Measurements from ENCODE around the gene HACL1. TPM values are rescaled to one million over a fixed set of nuclear protein-coding genes. Genes with fewer than 3 reads are reported as not detected.
"Not testable (repeated sequence)": the region's sequence is repeated elsewhere in the genome, so short reads cannot be mapped to it uniquely, and the experiment has no call there.

Gene HACL1
- total RNA-seq, 1 experiment from 2014 or later = 19.6 TPM

GRCh38 chr3:15541371-15541770, 60.0 kb downstream of the HACL1 start:
- no TSS peak for BruUV-seq (replicated peaks)
- no peaks in the 10 kb centered on the region for H3K4me1 Mint-ChIP-seq (ENCODE audit: low read depth, unreplicated experiment)
- H3K27ac Mint-ChIP-seq (ENCODE audit: unreplicated experiment) = no peak overlapping the region
- no peaks in the 10 kb centered on the region for H3K27me3 Mint-ChIP-seq (ENCODE audit: unreplicated experiment)
- DNase-seq = no peak
- no peaks in the 10 kb centered on the region for H3K9me3 Mint-ChIP-seq (ENCODE audit: low read depth, unreplicated experiment)
- H3K36me3 Mint-ChIP-seq (ENCODE audit: insufficient read depth, unreplicated experiment) = no peaks in the 10 kb centered on the region
- H3K4me3 Mint-ChIP-seq (ENCODE audit: low read depth, unreplicated experiment) = no peak overlapping the region
- intact Hi-C loops (cut with micrococcal nuclease; ENCODE audit: unreplicated experiment) = no loop called here
- CTCF ChIA-PET = no interaction called here
- no peak for TF ChIP-seq CTCF (IDR thresholded peaks at IDR 0.05; ENCODE audit: unreplicated experiment)

- H3K4me1 Mint-ChIP-seq (ENCODE audit: low read depth, unreplicated experiment) = no peaks in the 10 kb centered on the region
- no TSS peak for BruUV-seq (replicated peaks)
- intact Hi-C loops (cut with micrococcal nuclease; ENCODE audit: unreplicated experiment) = no loop called here
- no peak overlapping the region for H3K4me3 Mint-ChIP-seq (ENCODE audit: low read depth, unreplicated experiment)
- no peak for DNase-seq
- H3K27ac Mint-ChIP-seq (ENCODE audit: unreplicated experiment) = no peak overlapping the region
- CTCF ChIA-PET = no interaction called here
- no peak for TF ChIP-seq CTCF (IDR thresholded peaks at IDR 0.05; ENCODE audit: unreplicated experiment)
- H3K27me3 Mint-ChIP-seq (ENCODE audit: unreplicated experiment) = no peaks in the 10 kb centered on the region
- no peaks in the 10 kb centered on the region for H3K9me3 Mint-ChIP-seq (ENCODE audit: low read depth, unreplicated experiment)
- H3K36me3 Mint-ChIP-seq (ENCODE audit: insufficient read depth, unreplicated experiment) = no peaks in the 10 kb centered on the region
These were observed 62.3 kb downstream of the HACL1 start for GRCh38 chr3:15539066-15539465.

GRCh38 chr3:15538345-15538744, 63.0 kb downstream of the HACL1 start:
- BruUV-seq (replicated peaks) = no TSS peak
- no peaks in the 10 kb centered on the region for H3K27me3 Mint-ChIP-seq (ENCODE audit: unreplicated experiment)
- H3K36me3 Mint-ChIP-seq (ENCODE audit: insufficient read depth, unreplicated experiment) = no peaks in the 10 kb centered on the region
- CTCF ChIA-PET = no interaction called here
- TF ChIP-seq CTCF (IDR thresholded peaks at IDR 0.05; ENCODE audit: unreplicated experiment) = no peak
- H3K4me3 Mint-ChIP-seq (ENCODE audit: low read depth, unreplicated experiment) = no peak overlapping the region
- intact Hi-C loops (cut with micrococcal nuclease; ENCODE audit: unreplicated experiment) = no loop called here
- no peak for DNase-seq
- no peaks in the 10 kb centered on the region for H3K4me1 Mint-ChIP-seq (ENCODE audit: low read depth, unreplicated experiment)
- no peaks in the 10 kb centered on the region for H3K9me3 Mint-ChIP-seq (ENCODE audit: low read depth, unreplicated experiment)
- H3K27ac Mint-ChIP-seq (ENCODE audit: unreplicated experiment) = no peak overlapping the region

GRCh38 chr3:15536856-15537255, 64.5 kb downstream of the HACL1 start:
- BruUV-seq (replicated peaks) = no TSS peak
- intact Hi-C loops (cut with micrococcal nuclease; ENCODE audit: unreplicated experiment) = no loop called here
- Mint-ChIP-seq H3K4me3 (ENCODE audit: low read depth, unreplicated experiment) (no peak overlapping the region), H3K27ac (ENCODE audit: unreplicated experiment) (no peak overlapping the region), H3K36me3 (ENCODE audit: insufficient read depth, unreplicated experiment) (no peaks in the 10 kb centered on the region), H3K9me3 (ENCODE audit: low read depth, unreplicated experiment) (no peaks in the 10 kb centered on the region), H3K4me1 (ENCODE audit: low read depth, unreplicated experiment) (no peaks in the 10 kb centered on the region), H3K27me3 (ENCODE audit: unreplicated experiment) (no peaks in the 10 kb centered on the region)
- CTCF ChIA-PET = no interaction called here
- TF ChIP-seq CTCF (IDR thresholded peaks at IDR 0.05; ENCODE audit: unreplicated experiment) = no peak
- no peak for DNase-seq

- Mint-ChIP-seq H3K4me1 (ENCODE audit: low read depth, unreplicated experiment) (no peaks in the 10 kb centered on the region), H3K4me3 (ENCODE audit: low read depth, unreplicated experiment) (no peak overlapping the region), H3K36me3 (ENCODE audit: insufficient read depth, unreplicated experiment) (no peaks in the 10 kb centered on the region), H3K27ac (ENCODE audit: unreplicated experiment) (no peak overlapping the region), H3K9me3 (ENCODE audit: low read depth, unreplicated experiment) (no peaks in the 10 kb centered on the region), H3K27me3 (ENCODE audit: unreplicated experiment) (peaks cover 6% of the 10 kb centered on the region)
- no peak for TF ChIP-seq CTCF (IDR thresholded peaks at IDR 0.05; ENCODE audit: unreplicated experiment)
- DNase-seq = no peak
- no TSS peak for BruUV-seq (replicated peaks)
- CTCF ChIA-PET = no interaction called here
- intact Hi-C loops (cut with micrococcal nuclease; ENCODE audit: unreplicated experiment) = no loop called here
These were observed 65.6 kb downstream of the HACL1 start for GRCh38 chr3:15535732-15536131.

- DNase-seq; BruUV-seq (replicated peaks); H3K4me1 Mint-ChIP-seq (ENCODE audit: low read depth, unreplicated experiment); CTCF ChIA-PET; H3K27ac Mint-ChIP-seq (ENCODE audit: unreplicated experiment); H3K9me3 Mint-ChIP-seq (ENCODE audit: low read depth, unreplicated experiment); H3K36me3 Mint-ChIP-seq (ENCODE audit: insufficient read depth, unreplicated experiment); H3K4me3 Mint-ChIP-seq (ENCODE audit: low read depth, unreplicated experiment); intact Hi-C loops (cut with micrococcal nuclease; ENCODE audit: unreplicated experiment): not testable (repeated sequence)
- H3K27me3 Mint-ChIP-seq (ENCODE audit: unreplicated experiment) = peaks cover 23% of the 10 kb centered on the region
These were observed 68.8 kb downstream of the HACL1 start for GRCh38 chr3:15532614-15533013.
